HEK293 (cell line): ENCODE data around the gene HSD17B14.

ENCODE experiments used
- MEIS1 ChIP-seq: sonication (generic); formaldehyde crosslinking; IDR thresholded peaks from 2 replicates; pipeline ENCODE4 v1.8.1; 2022; ENCODE audit warnings: missing genetic modification reagents, mild to moderate bottlenecking, borderline replicate concordance
- SCRT2 ChIP-seq: fragments of 450-650 bp; formaldehyde crosslinking; IDR thresholded peaks from 2 replicates; pipeline ENCODE4 v1.5.1; 2016; ENCODE audit warnings: missing biosample characterization, missing genetic modification characterization
- ZFP37 ChIP-seq: fragments of 450-650 bp; formaldehyde crosslinking; IDR thresholded peaks from 2 replicates; pipeline ENCODE4 v1.5.1; 2016; ENCODE audit warnings: missing biosample characterization, missing genetic modification characterization
- ZNF114 ChIP-seq: fragments of 450-650 bp; formaldehyde crosslinking; IDR thresholded peaks from 2 replicates; pipeline ENCODE4 v1.5.0; 2017; ENCODE audit warnings: missing biosample characterization, missing genetic modification characterization
- ZNF561 ChIP-seq: fragments of 450-650 bp; IDR thresholded peaks from 2 replicates; pipeline ENCODE4 v1.5.1; 2018; ENCODE audit warnings: missing biosample characterization, missing genetic modification characterization, borderline replicate concordance
- ZNF623 ChIP-seq: fragments of 450-650 bp; formaldehyde crosslinking; IDR thresholded peaks from 2 replicates; pipeline ENCODE4 v1.5.1; 2016; ENCODE audit warnings: missing biosample characterization, missing genetic modification characterization
- TF ChIP-seq, protein P1 (sequence below): fragments of 450-650 bp; formaldehyde crosslinking; IDR thresholded peaks from 2 replicates; pipeline ENCODE4 v1.5.1; 2016; ENCODE audit warnings: missing biosample characterization, missing genetic modification characterization
- TF ChIP-seq, protein P2 (sequence below): fragments of 450-650 bp; formaldehyde crosslinking; IDR thresholded peaks from 2 replicates; pipeline ENCODE4 v1.5.1; 2016; ENCODE audit warnings: missing biosample characterization, missing genetic modification characterization
- TF ChIP-seq, protein P3 (sequence below): fragments of 450-650 bp; formaldehyde crosslinking; IDR thresholded peaks from 2 replicates; pipeline ENCODE4 v1.5.1; 2016; ENCODE audit warnings: missing biosample characterization, missing genetic modification characterization, borderline replicate concordance
- TF ChIP-seq, protein P4 (sequence below): sonication (generic); formaldehyde crosslinking; IDR thresholded peaks from 2 replicates; pipeline ENCODE4 v1.8.1; 2022; ENCODE audit warnings: mild to moderate bottlenecking, moderate library complexity, missing genetic modification reagents
- TF ChIP-seq, protein P5 (sequence below): fragments of 450-650 bp; formaldehyde crosslinking; IDR thresholded peaks from 2 replicates; pipeline ENCODE4 v1.5.1; 2016; ENCODE audit warnings: missing biosample characterization, missing genetic modification characterization

DNA sequence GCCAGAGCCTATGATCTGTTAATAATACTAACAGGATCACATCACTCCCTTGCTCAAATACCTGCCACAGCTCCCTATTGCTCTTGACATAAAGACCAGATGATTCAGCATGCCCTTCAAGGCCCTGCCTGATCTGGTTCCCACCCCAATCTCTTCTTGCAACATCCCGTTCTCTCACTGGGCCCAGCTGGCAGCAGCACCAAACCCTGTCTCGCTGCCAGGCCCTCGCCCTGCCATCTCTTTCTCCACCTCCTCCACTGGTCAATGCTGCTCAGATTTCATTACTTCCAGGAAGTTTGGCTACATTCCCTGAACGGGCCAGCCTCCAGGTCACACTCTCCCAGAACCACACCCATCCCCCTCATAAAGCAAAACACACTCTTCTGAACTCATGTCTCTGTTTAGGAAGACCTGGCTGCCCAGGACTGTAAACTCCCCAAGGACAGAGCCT is 16.9 kb downstream of the HSD17B14 start:
- TF ChIP-seq, protein P1, sequence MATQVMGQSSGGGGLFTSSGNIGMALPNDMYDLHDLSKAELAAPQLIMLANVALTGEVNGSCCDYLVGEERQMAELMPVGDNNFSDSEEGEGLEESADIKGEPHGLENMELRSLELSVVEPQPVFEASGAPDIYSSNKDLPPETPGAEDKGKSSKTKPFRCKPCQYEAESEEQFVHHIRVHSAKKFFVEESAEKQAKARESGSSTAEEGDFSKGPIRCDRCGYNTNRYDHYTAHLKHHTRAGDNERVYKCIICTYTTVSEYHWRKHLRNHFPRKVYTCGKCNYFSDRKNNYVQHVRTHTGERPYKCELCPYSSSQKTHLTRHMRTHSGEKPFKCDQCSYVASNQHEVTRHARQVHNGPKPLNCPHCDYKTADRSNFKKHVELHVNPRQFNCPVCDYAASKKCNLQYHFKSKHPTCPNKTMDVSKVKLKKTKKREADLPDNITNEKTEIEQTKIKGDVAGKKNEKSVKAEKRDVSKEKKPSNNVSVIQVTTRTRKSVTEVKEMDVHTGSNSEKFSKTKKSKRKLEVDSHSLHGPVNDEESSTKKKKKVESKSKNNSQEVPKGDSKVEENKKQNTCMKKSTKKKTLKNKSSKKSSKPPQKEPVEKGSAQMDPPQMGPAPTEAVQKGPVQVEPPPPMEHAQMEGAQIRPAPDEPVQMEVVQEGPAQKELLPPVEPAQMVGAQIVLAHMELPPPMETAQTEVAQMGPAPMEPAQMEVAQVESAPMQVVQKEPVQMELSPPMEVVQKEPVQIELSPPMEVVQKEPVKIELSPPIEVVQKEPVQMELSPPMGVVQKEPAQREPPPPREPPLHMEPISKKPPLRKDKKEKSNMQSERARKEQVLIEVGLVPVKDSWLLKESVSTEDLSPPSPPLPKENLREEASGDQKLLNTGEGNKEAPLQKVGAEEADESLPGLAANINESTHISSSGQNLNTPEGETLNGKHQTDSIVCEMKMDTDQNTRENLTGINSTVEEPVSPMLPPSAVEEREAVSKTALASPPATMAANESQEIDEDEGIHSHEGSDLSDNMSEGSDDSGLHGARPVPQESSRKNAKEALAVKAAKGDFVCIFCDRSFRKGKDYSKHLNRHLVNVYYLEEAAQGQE: no peak
- TF ChIP-seq ZFP37 (tag by site-specific recombination) (no peak), ZNF114 (no peak), SCRT2 (tag by site-specific recombination) (no peak), ZNF561 (tag by site-specific recombination) (no peak), ZNF623 (tag by site-specific recombination) (no peak), MEIS1 (CRISPR knock-in tag) (no peak)
- TF ChIP-seq, protein P2, sequence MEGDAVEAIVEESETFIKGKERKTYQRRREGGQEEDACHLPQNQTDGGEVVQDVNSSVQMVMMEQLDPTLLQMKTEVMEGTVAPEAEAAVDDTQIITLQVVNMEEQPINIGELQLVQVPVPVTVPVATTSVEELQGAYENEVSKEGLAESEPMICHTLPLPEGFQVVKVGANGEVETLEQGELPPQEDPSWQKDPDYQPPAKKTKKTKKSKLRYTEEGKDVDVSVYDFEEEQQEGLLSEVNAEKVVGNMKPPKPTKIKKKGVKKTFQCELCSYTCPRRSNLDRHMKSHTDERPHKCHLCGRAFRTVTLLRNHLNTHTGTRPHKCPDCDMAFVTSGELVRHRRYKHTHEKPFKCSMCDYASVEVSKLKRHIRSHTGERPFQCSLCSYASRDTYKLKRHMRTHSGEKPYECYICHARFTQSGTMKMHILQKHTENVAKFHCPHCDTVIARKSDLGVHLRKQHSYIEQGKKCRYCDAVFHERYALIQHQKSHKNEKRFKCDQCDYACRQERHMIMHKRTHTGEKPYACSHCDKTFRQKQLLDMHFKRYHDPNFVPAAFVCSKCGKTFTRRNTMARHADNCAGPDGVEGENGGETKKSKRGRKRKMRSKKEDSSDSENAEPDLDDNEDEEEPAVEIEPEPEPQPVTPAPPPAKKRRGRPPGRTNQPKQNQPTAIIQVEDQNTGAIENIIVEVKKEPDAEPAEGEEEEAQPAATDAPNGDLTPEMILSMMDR (tag by site-specific recombination): no peak
- TF ChIP-seq, protein P3, sequence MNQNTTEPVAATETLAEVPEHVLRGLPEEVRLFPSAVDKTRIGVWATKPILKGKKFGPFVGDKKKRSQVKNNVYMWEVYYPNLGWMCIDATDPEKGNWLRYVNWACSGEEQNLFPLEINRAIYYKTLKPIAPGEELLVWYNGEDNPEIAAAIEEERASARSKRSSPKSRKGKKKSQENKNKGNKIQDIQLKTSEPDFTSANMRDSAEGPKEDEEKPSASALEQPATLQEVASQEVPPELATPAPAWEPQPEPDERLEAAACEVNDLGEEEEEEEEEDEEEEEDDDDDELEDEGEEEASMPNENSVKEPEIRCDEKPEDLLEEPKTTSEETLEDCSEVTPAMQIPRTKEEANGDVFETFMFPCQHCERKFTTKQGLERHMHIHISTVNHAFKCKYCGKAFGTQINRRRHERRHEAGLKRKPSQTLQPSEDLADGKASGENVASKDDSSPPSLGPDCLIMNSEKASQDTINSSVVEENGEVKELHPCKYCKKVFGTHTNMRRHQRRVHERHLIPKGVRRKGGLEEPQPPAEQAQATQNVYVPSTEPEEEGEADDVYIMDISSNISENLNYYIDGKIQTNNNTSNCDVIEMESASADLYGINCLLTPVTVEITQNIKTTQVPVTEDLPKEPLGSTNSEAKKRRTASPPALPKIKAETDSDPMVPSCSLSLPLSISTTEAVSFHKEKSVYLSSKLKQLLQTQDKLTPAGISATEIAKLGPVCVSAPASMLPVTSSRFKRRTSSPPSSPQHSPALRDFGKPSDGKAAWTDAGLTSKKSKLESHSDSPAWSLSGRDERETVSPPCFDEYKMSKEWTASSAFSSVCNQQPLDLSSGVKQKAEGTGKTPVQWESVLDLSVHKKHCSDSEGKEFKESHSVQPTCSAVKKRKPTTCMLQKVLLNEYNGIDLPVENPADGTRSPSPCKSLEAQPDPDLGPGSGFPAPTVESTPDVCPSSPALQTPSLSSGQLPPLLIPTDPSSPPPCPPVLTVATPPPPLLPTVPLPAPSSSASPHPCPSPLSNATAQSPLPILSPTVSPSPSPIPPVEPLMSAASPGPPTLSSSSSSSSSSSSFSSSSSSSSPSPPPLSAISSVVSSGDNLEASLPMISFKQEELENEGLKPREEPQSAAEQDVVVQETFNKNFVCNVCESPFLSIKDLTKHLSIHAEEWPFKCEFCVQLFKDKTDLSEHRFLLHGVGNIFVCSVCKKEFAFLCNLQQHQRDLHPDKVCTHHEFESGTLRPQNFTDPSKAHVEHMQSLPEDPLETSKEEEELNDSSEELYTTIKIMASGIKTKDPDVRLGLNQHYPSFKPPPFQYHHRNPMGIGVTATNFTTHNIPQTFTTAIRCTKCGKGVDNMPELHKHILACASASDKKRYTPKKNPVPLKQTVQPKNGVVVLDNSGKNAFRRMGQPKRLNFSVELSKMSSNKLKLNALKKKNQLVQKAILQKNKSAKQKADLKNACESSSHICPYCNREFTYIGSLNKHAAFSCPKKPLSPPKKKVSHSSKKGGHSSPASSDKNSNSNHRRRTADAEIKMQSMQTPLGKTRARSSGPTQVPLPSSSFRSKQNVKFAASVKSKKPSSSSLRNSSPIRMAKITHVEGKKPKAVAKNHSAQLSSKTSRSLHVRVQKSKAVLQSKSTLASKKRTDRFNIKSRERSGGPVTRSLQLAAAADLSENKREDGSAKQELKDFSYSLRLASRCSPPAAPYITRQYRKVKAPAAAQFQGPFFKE (tag by site-specific recombination): no peak
- TF ChIP-seq, protein P4, sequence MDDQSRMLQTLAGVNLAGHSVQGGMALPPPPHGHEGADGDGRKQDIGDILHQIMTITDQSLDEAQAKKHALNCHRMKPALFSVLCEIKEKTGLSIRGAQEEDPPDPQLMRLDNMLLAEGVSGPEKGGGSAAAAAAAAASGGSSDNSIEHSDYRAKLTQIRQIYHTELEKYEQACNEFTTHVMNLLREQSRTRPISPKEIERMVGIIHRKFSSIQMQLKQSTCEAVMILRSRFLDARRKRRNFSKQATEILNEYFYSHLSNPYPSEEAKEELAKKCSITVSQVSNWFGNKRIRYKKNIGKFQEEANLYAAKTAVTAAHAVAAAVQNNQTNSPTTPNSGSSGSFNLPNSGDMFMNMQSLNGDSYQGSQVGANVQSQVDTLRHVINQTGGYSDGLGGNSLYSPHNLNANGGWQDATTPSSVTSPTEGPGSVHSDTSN (CRISPR knock-in tag): no peak
- TF ChIP-seq, protein P5, sequence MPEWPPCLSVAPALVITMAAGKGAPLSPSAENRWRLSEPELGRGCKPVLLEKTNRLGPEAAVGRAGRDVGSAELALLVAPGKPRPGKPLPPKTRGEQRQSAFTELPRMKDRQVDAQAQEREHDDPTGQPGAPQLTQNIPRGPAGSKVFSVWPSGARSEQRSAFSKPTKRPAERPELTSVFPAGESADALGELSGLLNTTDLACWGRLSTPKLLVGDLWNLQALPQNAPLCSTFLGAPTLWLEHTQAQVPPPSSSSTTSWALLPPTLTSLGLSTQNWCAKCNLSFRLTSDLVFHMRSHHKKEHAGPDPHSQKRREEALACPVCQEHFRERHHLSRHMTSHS (tag by site-specific recombination): no peak
